Mucosa of rectum (tissue), 2 donors: ENCODE results near the gene HS2ST1.

Experiments used
- H3K27ac ChIP-seq, 2 donors: one replicate each; pipeline ENCODE4 v1.7.0; 2013; ENCODE audit warnings: inconsistent platforms in 2 of 2, low read depth in 2 of 2, low read length in 2 of 2
- H3K27me3 ChIP-seq, 2 donors: one replicate each; pipeline ENCODE4 v1.7.0; 2013; ENCODE audit warnings: low read length in 2 of 2; ENCODE audit not compliant: control insufficient read depth in 2 of 2, insufficient read depth in 2 of 2
- H3K36me3 ChIP-seq, 2 donors: one replicate each; pipeline ENCODE4 v1.7.0; 2013; ENCODE audit warnings: low read length in 2 of 2; ENCODE audit not compliant: control insufficient read depth in 2 of 2, insufficient read depth in 2 of 2
- H3K4me1 ChIP-seq, 2 donors: one replicate each; pipeline ENCODE4 v1.7.0; 2013; ENCODE audit warnings: low read length in 2 of 2, mild to moderate bottlenecking in 1 of 2; ENCODE audit not compliant: control insufficient read depth in 2 of 2, insufficient read depth in 2 of 2
- H3K4me3 ChIP-seq, 2 donors: one replicate each; pipeline ENCODE4 v1.7.0; 2013; ENCODE audit warnings: low read length in 2 of 2
- H3K9ac ChIP-seq, 2 donors: one replicate each; pipeline ENCODE4 v1.7.0; 2013; ENCODE audit warnings: low read length in 2 of 2, low read depth in 1 of 2, mild to moderate bottlenecking in 1 of 2
- H3K9me3 ChIP-seq, 2 donors: one replicate each; pipeline ENCODE4 v1.7.0; 2013; ENCODE audit warnings: low read length in 2 of 2; ENCODE audit not compliant: control insufficient read depth in 2 of 2
- donor health status: healthy.
- donor health status: Normal muscosa, but diverticular disease.

The HS2ST1 gene

GRCh38 chr1:87137342-87137739, 222.9 kb downstream of the HS2ST1 start:
- no peak overlapping the region for H3K4me3 ChIP-seq
- H3K27me3 ChIP-seq = no peaks in the 10 kb centered on the region
- H3K27ac ChIP-seq = no peak overlapping the region
- no peaks in the 10 kb centered on the region for H3K9me3 ChIP-seq
- no peaks in the 10 kb centered on the region for H3K4me1 ChIP-seq
- no peak overlapping the region for H3K9ac ChIP-seq
- H3K36me3 ChIP-seq = no peaks in the 10 kb centered on the region

GRCh38 chr1:87140831-87141540, 226.6 kb downstream of the HS2ST1 start:
- H3K36me3 ChIP-seq = no peaks in the 10 kb centered on the region
- no peaks in the 10 kb centered on the region for H3K9me3 ChIP-seq
- no peak overlapping the region for H3K4me3 ChIP-seq
- H3K4me1 ChIP-seq = no peaks in the 10 kb centered on the region
- no peak overlapping the region for H3K9ac ChIP-seq
- no peaks in the 10 kb centered on the region for H3K27me3 ChIP-seq
- no peak overlapping the region for H3K27ac ChIP-seq

GRCh38 chr1:87141556-87141955, 227.1 kb downstream of the HS2ST1 start:
- Histone ChIP-seq H3K27ac (no peak overlapping the region), H3K4me3 (no peak overlapping the region), H3K9me3 (no peaks in the 10 kb centered on the region), H3K4me1 (no peaks in the 10 kb centered on the region), H3K9ac (no peak overlapping the region), H3K36me3 (no peaks in the 10 kb centered on the region), H3K27me3 (no peaks in the 10 kb centered on the region)

GRCh38 chr1:87143413-87144135, 229.1 kb downstream of the HS2ST1 start:
- no peaks in the 10 kb centered on the region for H3K9me3 ChIP-seq
- no peak overlapping the region for H3K4me3 ChIP-seq
- no peaks in the 10 kb centered on the region for H3K36me3 ChIP-seq
- H3K27me3 ChIP-seq = no peaks in the 10 kb centered on the region
- H3K9ac ChIP-seq = no peak overlapping the region
- H3K4me1 ChIP-seq = no peaks in the 10 kb centered on the region
- H3K27ac ChIP-seq = no peak overlapping the region

- peaks cover 2 to 3% of the 10 kb centered on the region in 2 donors for H3K4me1 ChIP-seq
- H3K9me3 ChIP-seq = no peaks in the 10 kb centered on the region
- H3K27me3 ChIP-seq = no peaks in the 10 kb centered on the region
- no peak overlapping the region for H3K27ac ChIP-seq
- no peaks in the 10 kb centered on the region for H3K36me3 ChIP-seq
- H3K9ac ChIP-seq = no peak overlapping the region
- H3K4me3 ChIP-seq = no peak overlapping the region
These were observed 230.0 kb downstream of the HS2ST1 start for GRCh38 chr1:87144316-87144895.

- no peaks in the 10 kb centered on the region for H3K36me3 ChIP-seq
- no peak overlapping the region for H3K9ac ChIP-seq
- no peak overlapping the region for H3K4me3 ChIP-seq
- no peaks in the 10 kb centered on the region for H3K9me3 ChIP-seq
- H3K27me3 ChIP-seq = no peaks in the 10 kb centered on the region
- H3K27ac ChIP-seq = no peak overlapping the region
- peaks cover 3% of the 10 kb centered on the region in 2 donors for H3K4me1 ChIP-seq
These were observed 230.5 kb downstream of the HS2ST1 start for GRCh38 chr1:87144981-87145380.

GRCh38 chr1:87146538-87146937, 232.1 kb downstream of the HS2ST1 start:
- Histone ChIP-seq H3K27me3 (no peaks in the 10 kb centered on the region), H3K9me3 (no peaks in the 10 kb centered on the region), H3K27ac (no peak overlapping the region), H3K36me3 (no peaks in the 10 kb centered on the region), H3K4me3 (no peak overlapping the region), H3K9ac (no peak overlapping the region), H3K4me1 (peaks cover 5 to 12% of the 10 kb centered on the region in 2 donors)

- H3K36me3 ChIP-seq = no peaks in the 10 kb centered on the region
- no peaks in the 10 kb centered on the region for H3K27me3 ChIP-seq
- no peak overlapping the region for H3K9ac ChIP-seq
- peaks cover 5 to 14% of the 10 kb centered on the region in 2 donors for H3K4me1 ChIP-seq
- H3K27ac ChIP-seq = no peak overlapping the region
- no peak overlapping the region for H3K4me3 ChIP-seq
- H3K9me3 ChIP-seq = no peaks in the 10 kb centered on the region
These were observed 232.6 kb downstream of the HS2ST1 start for GRCh38 chr1:87146986-87147385.

- Histone ChIP-seq H3K4me1 (peaks cover 5 to 17% of the 10 kb centered on the region in 2 donors), H3K36me3 (no peaks in the 10 kb centered on the region), H3K27ac (no peak overlapping the region), H3K9ac (no peak overlapping the region), H3K9me3 (no peaks in the 10 kb centered on the region), H3K4me3 (no peak overlapping the region), H3K27me3 (no peaks in the 10 kb centered on the region)
These were observed 233.4 kb downstream of the HS2ST1 start for GRCh38 chr1:87147851-87148250.

- H3K9me3 ChIP-seq = no peaks in the 10 kb centered on the region
- H3K4me1 ChIP-seq = peaks cover 5 to 17% of the 10 kb centered on the region in 2 donors
- H3K27me3 ChIP-seq = no peaks in the 10 kb centered on the region
- peak overlapping the region; percentile 35 to 38 for H3K27ac ChIP-seq
- no peak overlapping the region for H3K9ac ChIP-seq
- H3K4me3 ChIP-seq = no peak overlapping the region
- no peaks in the 10 kb centered on the region for H3K36me3 ChIP-seq
These were observed 234.2 kb downstream of the HS2ST1 start for GRCh38 chr1:87148661-87149060.
